Effector memory CD8-positive, alpha-beta T cell (primary cell): ENCODE data around the gene FBLN2.

Experiments
- ATAC-seq: fragments of 150-1000 bp; cut with Tn5 transposase; replicated peaks from 2 replicates; pipeline ENCODE4 v1.10.0; 2021; ENCODE audit warnings: mild to moderate bottlenecking, moderate library complexity
- DNase-seq, 3 experiments: peaks; one replicate each; pipeline ENCODE4 v3.0.0; 2021
- H3K27ac Mint-ChIP-seq, 2 donors: one replicate each; pipeline ENCODE4 v1.8.0; 2022; ENCODE audit warnings: mild to moderate bottlenecking in 2 of 2, mixed read lengths in 2 of 2, moderate library complexity in 2 of 2
- H3K27me3 Mint-ChIP-seq, 2 donors: one replicate each; pipeline ENCODE4 v1.8.0; 2022; ENCODE audit warnings: mixed read lengths in 2 of 2
- H3K36me3 Mint-ChIP-seq: one replicate; pipeline ENCODE4 v1.8.0; 2022; ENCODE audit warnings: mild to moderate bottlenecking, moderate library complexity, mixed read lengths; ENCODE audit not compliant: insufficient read depth
- H3K4me1 Mint-ChIP-seq, 2 donors: one replicate each; pipeline ENCODE4 v1.8.0; 2022; ENCODE audit warnings: low read depth in 2 of 2, mixed read lengths in 2 of 2
- H3K4me3 Mint-ChIP-seq, 2 donors: one replicate each; pipeline ENCODE4 v1.8.0; 2022; ENCODE audit warnings: mild to moderate bottlenecking in 2 of 2, mixed read lengths in 2 of 2, moderate library complexity in 2 of 2
- H3K9me3 Mint-ChIP-seq, 2 donors: one replicate each; pipeline ENCODE4 v1.8.0; 2022; ENCODE audit warnings: mixed read lengths in 2 of 2

FBLN2 gene

GRCh38 chr3:13636874-13637273, 87.9 kb downstream of the FBLN2 start:
- ATAC-seq (no peak), DNase-seq (no peak)
- H3K36me3 Mint-ChIP-seq = peaks cover 3% of the 10 kb centered on the region
- peaks cover 12 to 35% of the 10 kb centered on the region in 2 donors for H3K27me3 Mint-ChIP-seq
- H3K27ac Mint-ChIP-seq = no peak overlapping the region
- H3K4me1 Mint-ChIP-seq = no peaks in the 10 kb centered on the region
- no peak overlapping the region for H3K4me3 Mint-ChIP-seq
- no peaks in the 10 kb centered on the region for H3K9me3 Mint-ChIP-seq

DNA sequence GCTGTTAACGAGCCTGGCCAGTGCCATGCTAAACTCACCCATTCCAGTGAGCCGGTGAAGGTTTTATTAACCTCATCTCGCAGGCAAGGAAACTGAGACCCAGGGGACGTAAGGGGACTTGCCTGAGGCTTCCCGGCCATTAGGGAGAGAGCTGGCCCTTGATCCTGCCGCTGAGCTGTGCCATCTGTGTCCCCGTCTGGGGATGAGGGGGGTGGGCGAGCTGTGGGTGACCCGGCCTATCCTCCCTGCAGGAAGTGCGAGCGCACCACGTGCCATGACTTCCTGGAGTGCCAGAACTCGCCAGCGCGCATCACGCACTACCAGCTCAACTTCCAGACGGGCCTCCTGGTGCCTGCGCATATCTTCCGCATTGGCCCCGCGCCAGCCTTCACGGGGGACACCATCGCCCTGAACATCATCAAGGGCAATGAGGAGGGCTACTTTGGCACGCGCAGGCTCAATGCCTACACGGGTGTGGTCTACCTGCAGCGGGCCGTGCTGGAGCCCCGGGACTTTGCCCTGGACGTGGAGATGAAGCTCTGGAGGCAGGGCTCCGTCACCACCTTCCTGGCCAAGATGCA, 88.5 kb downstream of the FBLN2 start:
- Mint-ChIP-seq H3K36me3 (peaks cover 3% of the 10 kb centered on the region), H3K9me3 (no peaks in the 10 kb centered on the region), H3K27ac (no peak overlapping the region), H3K4me1 (no peaks in the 10 kb centered on the region), H3K27me3 (peaks cover 12 to 32% of the 10 kb centered on the region in 2 donors), H3K4me3 (no peak overlapping the region)
- DNase-seq (no peak), ATAC-seq (no peak)

DNA sequence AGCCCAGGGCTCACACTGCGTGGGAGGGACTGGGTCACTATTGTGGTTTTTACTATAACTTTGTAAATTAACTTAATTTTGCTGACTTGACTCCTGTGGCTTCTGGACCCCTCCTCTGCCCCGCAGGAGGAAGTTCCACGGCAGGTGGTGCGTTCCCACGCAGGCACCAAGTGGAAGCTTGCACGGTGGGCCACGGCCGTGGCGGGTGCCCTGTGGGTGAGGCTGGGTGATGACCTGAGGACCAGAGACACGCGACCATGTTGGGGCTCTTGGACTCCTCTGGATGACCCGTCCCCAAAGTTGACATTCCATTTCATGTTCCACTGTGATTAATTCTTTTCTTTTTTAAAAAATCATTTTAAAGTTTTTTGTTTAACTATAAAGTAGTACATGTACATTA, 89.0 kb downstream of the FBLN2 start:
- Mint-ChIP-seq H3K27ac (no peak overlapping the region), H3K4me3 (no peak overlapping the region), H3K36me3 (peaks cover 3% of the 10 kb centered on the region), H3K4me1 (no peaks in the 10 kb centered on the region), H3K9me3 (no peaks in the 10 kb centered on the region), H3K27me3 (peaks cover 16 to 32% of the 10 kb centered on the region in 2 donors)
- no peak for DNase-seq
- no peak for ATAC-seq

GRCh38 chr3:13638927-13639326, 90.0 kb downstream of the FBLN2 start:
- Mint-ChIP-seq H3K4me1 (no peaks in the 10 kb centered on the region), H3K27ac (no peak overlapping the region), H3K27me3 (peaks cover 16 to 32% of the 10 kb centered on the region in 2 donors), H3K36me3 (peaks cover 1% of the 10 kb centered on the region), H3K9me3 (no peaks in the 10 kb centered on the region), H3K4me3 (no peak overlapping the region)
- DNase-seq = no peak
- ATAC-seq = peak; percentile 56

DNA sequence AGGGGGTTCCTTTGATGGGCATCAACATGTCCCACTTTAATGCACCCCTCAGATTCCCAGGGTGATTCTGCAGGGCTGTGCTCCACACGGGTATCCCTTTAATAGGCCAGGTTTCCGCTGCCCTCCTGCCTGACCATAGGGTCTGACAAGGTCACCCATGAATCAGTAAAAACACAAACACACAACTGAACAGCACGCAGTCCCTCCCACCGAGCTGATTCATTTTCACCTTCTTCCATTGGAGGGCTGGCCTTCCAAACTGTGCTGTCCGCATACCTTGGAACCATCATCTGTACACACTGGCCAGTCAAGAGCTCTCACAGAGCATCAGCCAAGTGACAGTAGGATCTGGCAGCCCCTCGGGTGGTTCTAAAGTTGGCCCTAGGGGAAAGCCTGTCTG, 93.7 kb downstream of the FBLN2 start:
- H3K9me3 Mint-ChIP-seq = no peaks in the 10 kb centered on the region
- peaks cover 2% of the 10 kb centered on the region for H3K36me3 Mint-ChIP-seq

GRCh38 chr3:13644341-13645117, 95.6 kb downstream of the FBLN2 start:
- no peak overlapping the region for H3K4me3 Mint-ChIP-seq
- peaks cover 15 to 19% of the 10 kb centered on the region in 2 donors for H3K4me1 Mint-ChIP-seq

More for the DNA sequence above, 93.7 kb downstream of the FBLN2 start:
- Mint-ChIP-seq H3K4me1 (peaks cover 8 to 9% of the 10 kb centered on the region in 2 donors), H3K27me3 (peaks cover 25 to 28% of the 10 kb centered on the region in 2 donors), H3K4me3 (no peak overlapping the region), H3K27ac (no peak overlapping the region)
- ATAC-seq (no peak), DNase-seq (no peak)

DNA sequence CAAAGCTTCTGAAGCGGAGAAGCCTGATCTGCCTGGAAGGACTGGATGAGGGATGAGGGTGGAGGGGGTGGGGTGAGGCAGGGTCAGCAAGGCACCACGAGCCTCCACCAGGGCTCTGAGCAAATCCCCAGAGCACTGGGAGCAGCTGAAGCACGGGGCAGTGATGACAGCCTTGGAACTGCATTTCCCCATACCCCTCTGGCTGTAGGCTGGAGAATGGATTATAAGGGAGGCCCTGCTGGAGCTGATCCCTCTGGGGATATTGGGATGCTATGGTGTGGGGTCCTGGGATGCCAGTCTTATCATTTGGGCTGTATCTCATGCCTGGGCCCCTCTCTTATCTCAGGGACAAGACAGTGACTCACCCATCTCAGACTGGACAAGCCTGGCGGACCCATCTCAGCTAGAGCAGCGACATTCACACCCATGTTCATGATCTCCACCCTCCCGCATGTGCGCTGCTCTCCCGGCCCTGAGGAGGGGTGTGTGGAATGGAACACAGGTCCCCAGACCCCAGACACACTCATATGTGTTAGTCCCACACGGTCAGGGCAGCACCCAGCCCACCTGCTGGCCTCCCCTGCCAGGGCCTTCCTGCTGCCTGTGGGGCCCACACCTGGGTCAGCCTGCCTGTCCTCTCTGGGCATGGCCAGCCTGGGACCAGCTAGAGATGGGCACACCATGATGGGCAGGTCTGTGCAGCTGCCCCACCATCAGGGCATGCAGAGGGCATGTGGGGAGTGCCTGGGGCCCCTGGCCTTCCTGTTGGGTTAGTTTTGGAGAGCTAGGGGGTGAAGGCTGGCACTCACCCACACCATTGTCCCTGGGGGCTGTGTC, 97.1 kb downstream of the FBLN2 start:
- H3K4me3 Mint-ChIP-seq = no peak overlapping the region
- no peak overlapping the region for H3K27ac Mint-ChIP-seq
- no peaks in the 10 kb centered on the region for H3K9me3 Mint-ChIP-seq
- H3K4me1 Mint-ChIP-seq = peaks cover 19 to 26% of the 10 kb centered on the region in 2 donors
- H3K27me3 Mint-ChIP-seq = peaks cover 26% of the 10 kb centered on the region in 2 donors
- no peak for DNase-seq
- H3K36me3 Mint-ChIP-seq = peaks cover 14% of the 10 kb centered on the region
- no peak for ATAC-seq

More at GRCh38 chr3:13644341-13645117, 95.6 kb downstream of the FBLN2 start:
- ATAC-seq (no peak), DNase-seq (no peak)
- Mint-ChIP-seq H3K9me3 (no peaks in the 10 kb centered on the region), H3K36me3 (peaks cover 8% of the 10 kb centered on the region), H3K27me3 (peaks cover 26% of the 10 kb centered on the region in 2 donors), H3K27ac (no peak overlapping the region)

- H3K27me3 Mint-ChIP-seq = peaks cover 26 to 33% of the 10 kb centered on the region in 2 donors
- ATAC-seq (peak; percentile 63), DNase-seq (peak in 2 of 3 experiments; percentile 19 to 22)
- peaks cover 14% of the 10 kb centered on the region for H3K36me3 Mint-ChIP-seq
- H3K4me3 Mint-ChIP-seq = peak overlapping the region in 1 of 2 donors; percentile 58
- peaks cover 19 to 34% of the 10 kb centered on the region in 2 donors for H3K4me1 Mint-ChIP-seq
- H3K27ac Mint-ChIP-seq = peak overlapping the region in 1 of 2 donors; percentile 52
- no peaks in the 10 kb centered on the region for H3K9me3 Mint-ChIP-seq
These were observed 98.6 kb downstream of the FBLN2 start for GRCh38 chr3:13647298-13648059.

DNA sequence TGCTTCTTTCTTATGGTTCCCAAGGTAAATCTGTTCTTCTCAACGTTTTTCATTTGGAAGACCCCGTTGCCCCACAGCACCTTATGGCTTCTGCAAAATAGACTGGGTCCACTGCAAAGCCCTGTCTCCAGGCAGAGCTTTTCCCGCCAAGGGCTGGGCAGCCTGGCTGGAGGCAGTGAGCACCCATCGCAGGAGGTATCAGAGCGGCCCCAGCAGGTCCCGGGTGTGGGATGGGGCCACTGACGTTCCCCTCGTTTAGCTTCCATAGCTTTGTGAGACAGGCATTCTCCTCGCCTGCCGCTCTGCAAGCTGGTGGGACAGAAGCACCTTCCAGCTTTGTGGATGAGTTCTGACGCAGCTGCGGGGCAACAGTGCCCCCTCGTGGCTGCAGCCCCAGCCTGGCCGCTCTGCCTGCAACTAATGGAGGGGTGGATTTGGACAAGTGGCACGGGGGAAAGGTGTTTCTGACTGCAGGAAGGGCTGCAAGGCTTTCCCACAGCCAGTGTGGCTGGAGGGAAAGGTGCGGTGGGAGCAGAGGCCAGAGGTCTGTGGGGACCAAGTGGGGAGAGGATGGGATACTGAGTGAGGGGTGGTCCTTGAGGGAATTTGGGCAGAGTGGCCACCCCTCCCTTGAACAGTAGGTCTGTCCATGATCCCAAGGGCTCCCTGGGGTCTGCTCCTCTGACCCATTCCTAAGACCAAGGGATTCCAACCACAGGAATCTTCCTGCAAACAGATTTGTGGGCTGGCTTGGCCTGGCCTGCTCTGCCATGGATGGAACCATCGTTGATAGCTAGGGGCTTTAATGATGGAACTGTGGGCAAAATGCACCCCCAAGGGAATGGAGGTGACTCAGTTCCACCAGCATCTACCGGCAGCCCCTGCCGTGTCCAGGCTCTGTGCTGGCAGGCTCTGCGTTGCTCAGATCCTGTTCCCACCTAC, 99.4 kb downstream of the FBLN2 start:
- ATAC-seq = peak; percentile 46

DNA sequence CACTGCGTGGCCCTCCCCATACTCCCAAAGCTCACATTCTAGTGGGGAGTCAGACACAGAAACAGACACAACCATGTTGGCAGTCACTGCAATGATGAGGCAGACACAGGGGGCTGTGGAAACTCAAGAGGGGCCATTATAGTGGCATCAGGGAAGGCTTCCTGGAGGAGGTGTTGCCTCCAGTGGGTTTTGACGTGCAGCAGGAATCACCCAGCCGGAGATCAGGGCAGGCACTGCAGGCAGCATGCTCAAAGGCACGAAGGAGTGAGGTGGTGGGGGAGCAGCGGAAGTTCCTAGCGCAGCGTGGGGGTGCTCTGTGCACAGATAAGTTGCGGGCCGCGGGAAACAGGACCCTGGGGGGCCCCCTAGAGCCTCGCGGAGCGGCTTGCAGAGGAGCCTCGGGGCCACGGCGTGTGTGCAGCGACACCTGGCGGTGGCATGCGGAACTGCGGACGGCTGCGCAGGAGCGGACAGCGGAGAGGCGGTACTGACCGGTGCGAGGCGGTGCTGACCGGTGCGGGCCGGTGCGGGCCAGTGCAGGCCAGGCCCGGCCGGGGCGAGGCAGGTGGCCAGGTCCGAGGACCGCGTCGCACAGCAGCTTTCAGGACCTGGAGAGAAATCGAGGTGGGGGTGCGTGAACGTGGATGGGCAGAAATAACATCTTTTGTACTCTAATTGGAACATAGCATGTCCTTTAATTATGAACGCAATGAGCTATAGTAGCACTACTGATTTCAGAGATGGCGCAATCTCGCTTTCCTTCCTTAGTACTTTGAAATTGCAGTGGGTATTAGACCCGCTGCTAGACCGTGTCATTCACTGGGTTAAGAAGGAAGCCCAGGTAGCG, 101.5 kb downstream of the FBLN2 start:
- Mint-ChIP-seq H3K9me3 (no peaks in the 10 kb centered on the region), H3K36me3 (peaks cover 11% of the 10 kb centered on the region), H3K27ac (peak overlapping the region in 1 of 2 donors; percentile 15), H3K4me1 (peaks cover 27 to 56% of the 10 kb centered on the region in 2 donors), H3K27me3 (peaks cover 19 to 32% of the 10 kb centered on the region in 2 donors), H3K4me3 (peak overlapping the region in 1 of 2 donors; percentile 5)
- DNase-seq = peak; percentile 81 to 82 (median 81)
- peak; percentile 75 for ATAC-seq

More for the DNA sequence above, 99.4 kb downstream of the FBLN2 start:
- peaks cover 14% of the 10 kb centered on the region for H3K36me3 Mint-ChIP-seq
- H3K4me3 Mint-ChIP-seq = peak overlapping the region; percentile 42 to 58
- no peaks in the 10 kb centered on the region for H3K9me3 Mint-ChIP-seq
- H3K4me1 Mint-ChIP-seq = peaks cover 20 to 42% of the 10 kb centered on the region in 2 donors
- no peak overlapping the region for H3K27ac Mint-ChIP-seq
- peak; percentile 63 to 75 (median 70) for DNase-seq
- peaks cover 26 to 29% of the 10 kb centered on the region in 2 donors for H3K27me3 Mint-ChIP-seq

- Mint-ChIP-seq H3K27ac (peak overlapping the region in 1 of 2 donors; percentile 26), H3K9me3 (no peaks in the 10 kb centered on the region), H3K27me3 (peaks cover 23 to 34% of the 10 kb centered on the region in 2 donors), H3K4me3 (no peak overlapping the region), H3K4me1 (peaks cover 30 to 62% of the 10 kb centered on the region in 2 donors), H3K36me3 (peaks cover 11% of the 10 kb centered on the region)
- no peak for DNase-seq
- no peak for ATAC-seq
These were observed 102.1 kb downstream of the FBLN2 start for GRCh38 chr3:13651057-13651400.
